DMS79 treated with DMSO at 0.1 percent for 48 hours (cell line): ENCODE results near the gene SCAF4.
A peak's percentile ranks its signal among the peaks of the same experiment; 100 is the strongest.
"Not testable (repeated sequence)": the region's sequence is repeated elsewhere in the genome, so short reads cannot be mapped to it uniquely, and the experiment has no call there.

ENCODE experiments used
- DNase-seq: peaks from one replicate; lab custom pipeline; 2025; lab: John Stamatoyannopoulos, UW

Gene SCAF4

GRCh38 chr21:31737586-31738397 is 5.9 kb upstream of the SCAF4 start:
- not testable (repeated sequence) for DNase-seq

GRCh38 chr21:31735511-31735992 is 3.6 kb upstream of the SCAF4 start:
- no peak for DNase-seq

GRCh38 chr21:31733551-31734149 is 1.7 kb upstream of the SCAF4 start:
- DNase-seq: no peak

- peak; percentile 76 for DNase-seq
Observed at GRCh38 chr21:31732597-31733550, 956 bp upstream of the SCAF4 start.

GRCh38 chr21:31731056-31731856 is 662 bp downstream of the SCAF4 start:
- DNase-seq: no peak

- peak; percentile 11 for DNase-seq
Observed at GRCh38 chr21:31730712-31731055, 1.2 kb downstream of the SCAF4 start.

GRCh38 chr21:31729622-31730343 is 2.1 kb downstream of the SCAF4 start:
- no peak for DNase-seq

- DNase-seq: no peak
Observed at GRCh38 chr21:31728952-31729351, 3.0 kb downstream of the SCAF4 start.

- DNase-seq: no peak
Observed at GRCh38 chr21:31728191-31728590, 3.7 kb downstream of the SCAF4 start.

- no peak for DNase-seq
Observed at GRCh38 chr21:31727181-31727580, 4.7 kb downstream of the SCAF4 start.

- no peak for DNase-seq
Observed at GRCh38 chr21:31726407-31726806, 5.5 kb downstream of the SCAF4 start.

- no peak for DNase-seq
Observed at GRCh38 chr21:31725202-31725839, 6.6 kb downstream of the SCAF4 start.

GRCh38 chr21:31724552-31724951 is 7.4 kb downstream of the SCAF4 start:
- DNase-seq: no peak

GRCh38 chr21:31721381-31721780 is 10.5 kb downstream of the SCAF4 start:
- DNase-seq: no peak

- DNase-seq: no peak
Observed at GRCh38 chr21:31720739-31721138, 11.2 kb downstream of the SCAF4 start.

GRCh38 chr21:31720330-31720729 is 11.6 kb downstream of the SCAF4 start:
- no peak for DNase-seq

GRCh38 chr21:31716106-31716505 is 15.8 kb downstream of the SCAF4 start:
- no peak for DNase-seq

- no peak for DNase-seq
Observed at GRCh38 chr21:31714741-31715365, 17.1 kb downstream of the SCAF4 start.

GRCh38 chr21:31713973-31714740 is 17.8 kb downstream of the SCAF4 start:
- DNase-seq: no peak
